Measurements from ENCODE around the gene TOP2A.
"Not testable (repeated sequence)": the region's sequence is repeated elsewhere in the genome, so short reads cannot be mapped to it uniquely, and the experiment has no call there.

Gene TOP2A

GRCh38 chr17:40404003-40404402 is 13.7 kb downstream of the TOP2A start:
- Histone ChIP-seq H3K79me2 (ENCODE audit: insufficient read depth, low read depth) (no peaks in the 10 kb centered on the region), H3K27me3 (ENCODE audit: insufficient read depth, low read depth) (no peaks in the 10 kb centered on the region), H2AFZ (ENCODE audit: low read depth) (no peak overlapping the region), H3K36me3 (ENCODE audit: insufficient read depth) (peaks cover 52% of the 10 kb centered on the region), H3K4me2 (no peak overlapping the region), H3K4me3 (IDR thresholded peaks at IDR 0.05; ENCODE audit: insufficient read depth, low read depth, low read length) (no peak overlapping the region), H3K9ac (no peak overlapping the region), H3K4me1 (ENCODE audit: low read depth, poor library complexity, severe bottlenecking) (no peaks in the 10 kb centered on the region), H3K27ac (no peak overlapping the region), H4K20me1 (ENCODE audit: insufficient read depth) (0 out of 2 replicates have a peak, but pooled peaks cover 5% of the 10 kb centered on the region)
- no peak for TF ChIP-seq CTCF (conservative IDR thresholded peaks at IDR 0.05; ENCODE audit: low read depth, low read length)

- no peak overlapping the region for H3K4me3 ChIP-seq (IDR thresholded peaks at IDR 0.05; ENCODE audit: insufficient read depth, low read depth, low read length)
- H3K27ac ChIP-seq, result no peak overlapping the region
- no peaks in the 10 kb centered on the region for H3K79me2 ChIP-seq (ENCODE audit: insufficient read depth, low read depth)
- H4K20me1 ChIP-seq (ENCODE audit: insufficient read depth), result 0 out of 2 replicates have a peak, but pooled peaks cover 5% of the 10 kb centered on the region
- H3K36me3 ChIP-seq (ENCODE audit: insufficient read depth), result peaks cover 53% of the 10 kb centered on the region; the same call in 1 of the 2 replicates
- no peak overlapping the region for H2AFZ ChIP-seq (ENCODE audit: low read depth)
- H3K4me2 ChIP-seq, result no peak overlapping the region
- H3K9ac ChIP-seq, result no peak overlapping the region
- H3K27me3 ChIP-seq (ENCODE audit: insufficient read depth, low read depth), result no peaks in the 10 kb centered on the region
- no peak for TF ChIP-seq CTCF (conservative IDR thresholded peaks at IDR 0.05; ENCODE audit: low read depth, low read length)
- no peaks in the 10 kb centered on the region for H3K4me1 ChIP-seq (ENCODE audit: low read depth, poor library complexity, severe bottlenecking)
These were observed 15.0 kb downstream of the TOP2A start for GRCh38 chr17:40402668-40403067.

- Histone ChIP-seq H3K79me2 (ENCODE audit: insufficient read depth, low read depth) (no peaks in the 10 kb centered on the region; the same call in 1 of the 2 replicates), H4K20me1 (ENCODE audit: insufficient read depth) (0 out of 2 replicates have a peak, but pooled peaks cover 3% of the 10 kb centered on the region), H3K27ac (no peak overlapping the region), H3K4me1 (ENCODE audit: low read depth, poor library complexity, severe bottlenecking) (no peaks in the 10 kb centered on the region), H3K4me2 (no peak overlapping the region), H3K27me3 (ENCODE audit: insufficient read depth, low read depth) (no peaks in the 10 kb centered on the region; the same call in 1 of the 2 replicates), H3K9ac (no peak overlapping the region), H3K36me3 (ENCODE audit: insufficient read depth) (peaks cover 51% of the 10 kb centered on the region; the same call in 1 of the 2 replicates), H3K4me3 (IDR thresholded peaks at IDR 0.05; ENCODE audit: insufficient read depth, low read depth, low read length) (no peak overlapping the region), H2AFZ (ENCODE audit: low read depth) (no peak overlapping the region)
- peak; percentile 85 for TF ChIP-seq CTCF (conservative IDR thresholded peaks at IDR 0.05; ENCODE audit: low read depth, low read length)
These were observed 18.5 kb downstream of the TOP2A start for GRCh38 chr17:40399185-40399584.

GRCh38 chr17:40386555-40386954 is 31.1 kb downstream of the TOP2A start:
- not testable (repeated sequence) for H3K27ac ChIP-seq; H4K20me1 ChIP-seq (ENCODE audit: insufficient read depth); H3K79me2 ChIP-seq (ENCODE audit: insufficient read depth, low read depth); H3K4me2 ChIP-seq; H2AFZ ChIP-seq (ENCODE audit: low read depth); H3K27me3 ChIP-seq (ENCODE audit: insufficient read depth, low read depth); H3K4me1 ChIP-seq (ENCODE audit: low read depth, poor library complexity, severe bottlenecking); H3K9ac ChIP-seq; H3K4me3 ChIP-seq (IDR thresholded peaks at IDR 0.05; ENCODE audit: insufficient read depth, low read depth, low read length)
- peaks cover 16% of the 10 kb centered on the region; the same call in 1 of the 2 replicates for H3K36me3 ChIP-seq (ENCODE audit: insufficient read depth)

GRCh38 chr17:40382251-40382650 is 35.4 kb downstream of the TOP2A start:
- no peaks in the 10 kb centered on the region for H4K20me1 ChIP-seq (ENCODE audit: insufficient read depth)
- H3K27ac ChIP-seq, result no peak overlapping the region
- no peaks in the 10 kb centered on the region for H3K79me2 ChIP-seq (ENCODE audit: insufficient read depth, low read depth)
- H3K27me3 ChIP-seq (ENCODE audit: insufficient read depth, low read depth), result no peaks in the 10 kb centered on the region
- no peak overlapping the region for H3K9ac ChIP-seq
- H3K4me3 ChIP-seq (IDR thresholded peaks at IDR 0.05; ENCODE audit: insufficient read depth, low read depth, low read length), result no peak overlapping the region
- H3K4me2 ChIP-seq, result no peak overlapping the region
- no peak for TF ChIP-seq CTCF (conservative IDR thresholded peaks at IDR 0.05; ENCODE audit: low read depth, low read length)
- H3K36me3 ChIP-seq (ENCODE audit: insufficient read depth), result no peaks in the 10 kb centered on the region
- H3K4me1 ChIP-seq (ENCODE audit: low read depth, poor library complexity, severe bottlenecking), result no peaks in the 10 kb centered on the region
- H2AFZ ChIP-seq (ENCODE audit: low read depth), result no peak overlapping the region

Measured in KMS-11 (cell line).